Measurements from ENCODE around the gene MYO10. TPM values are rescaled to one million over a fixed set of nuclear protein-coding genes. Genes with fewer than 3 reads are reported as not detected.

Gene MYO10
- total and polyA plus RNA-seq, 2 of the 8 experiments (the other 6 are each of a cell fraction or from before 2014, with no cell fraction given) = 21.5 to 107 TPM

DNA sequence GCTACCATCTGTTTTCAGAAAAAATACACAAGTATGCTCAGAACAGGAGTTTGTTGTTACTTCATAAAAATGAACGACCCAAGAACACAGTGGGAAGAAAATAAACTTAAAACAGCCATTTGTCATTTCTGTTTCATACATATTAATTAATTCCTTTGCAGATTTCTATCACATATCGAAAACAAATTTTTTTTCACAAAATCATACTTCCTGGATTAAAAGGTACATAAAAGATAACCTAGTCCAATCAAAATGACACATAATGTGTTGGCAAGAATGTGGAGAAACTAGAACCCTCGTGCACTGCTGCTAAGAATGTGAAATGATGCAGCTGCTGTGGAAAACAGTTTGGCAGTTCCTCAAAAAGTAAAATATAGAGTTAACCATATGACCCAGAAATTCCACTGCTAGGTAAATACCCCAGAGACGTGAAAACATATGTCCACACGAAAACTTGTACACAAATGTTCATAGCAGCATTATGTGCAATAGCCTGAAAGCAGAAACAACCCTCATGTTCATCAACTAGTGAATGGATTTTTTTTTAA lies 46.0 kb downstream of the MYO10 start:
- H3K4ac ChIP-seq (replicated peaks; ENCODE audit: insufficient read length, low read depth, low read length) = no peak overlapping the region
- no peak overlapping the region for H2BK120ac ChIP-seq (replicated peaks; ENCODE audit: low read depth, low read length)
- H4K91ac ChIP-seq (replicated peaks; ENCODE audit: insufficient read length, low read length) = no peak overlapping the region
- no peak for FAIRE-seq
- H2BK12ac ChIP-seq (ENCODE audit: low read depth, low read length) = no peak overlapping the region
- no peaks in the 10 kb centered on the region for H3K9me3 ChIP-seq (ENCODE audit: insufficient read depth in 2 of 2, low read depth in 1 of 2, low read length in 1 of 2)
- H4K8ac ChIP-seq (ENCODE audit: extremely low read depth, insufficient read depth, low read length) = no peak overlapping the region
- H3K14ac ChIP-seq (ENCODE audit: insufficient read length) = no peak overlapping the region
- H3K18ac ChIP-seq (ENCODE audit: extremely low read depth, low read length) = no peak overlapping the region
- H2BK20ac ChIP-seq (ENCODE audit: low read length) = no peak overlapping the region
- H2AFZ ChIP-seq (ENCODE audit: low read length) = no peak overlapping the region
- no peak overlapping the region for H3K9ac ChIP-seq (replicated peaks in 1 of 4; ENCODE audit: extremely low read depth in 1 of 4, low read depth in 3 of 4, low read length in 3 of 4)
- no peak overlapping the region; a peak in 1 of 8 replicates for H3K4me3 ChIP-seq (ENCODE audit: extremely low read depth in 1 of 4, insufficient read depth in 2 of 4, low read depth in 3 of 4, low read length in 4 of 4)
- no peaks in the 10 kb centered on the region for H4K20me1 ChIP-seq (replicated peaks in 1 of 2; ENCODE audit: control insufficient read depth in 1 of 2, insufficient read depth in 2 of 2, low read length in 2 of 2)
- no peaks in the 10 kb centered on the region for H3K23me2 ChIP-seq (ENCODE audit: low read depth, low read length)
- no peak overlapping the region for H2BK15ac ChIP-seq (ENCODE audit: low read length)
- POLR2A ChIA-PET (ENCODE audit: partially characterized antibody) = interaction anchor here (1.7 kb wide), 1 partner anchor 10 kb away, joined by 5 read pairs; no protein-coding TSS in a partner anchor
- 87 to 100% methylated on average over 1 to 5 of the region's 5 CpGs for WGBS, 2 experiments (ENCODE audit: extremely low coverage in 1 of 2, insufficient coverage in 1 of 2, insufficient read length in 1 of 2, insufficient replicate concordance in 2 of 2, low coverage in 1 of 2, low lambda C conversion rate in 2 of 2, missing lambda C conversion rate in 1 of 2)
- no peak overlapping the region for H4K5ac ChIP-seq (ENCODE audit: insufficient read length, low read depth, low read length)
- no peak overlapping the region for H2AK5ac ChIP-seq (ENCODE audit: low read depth, low read length)
- peaks cover 0 to 82% of the 10 kb centered on the region in 2 experiments; a peak in 2 of 4 replicates for H3K79me2 ChIP-seq (ENCODE audit: control insufficient read depth in 1 of 2, insufficient read depth in 2 of 2, low read length in 2 of 2)
- no peak overlapping the region for H3K23ac ChIP-seq (ENCODE audit: insufficient read length)
- H3K4me1 ChIP-seq (replicated peaks in 1 of 4; ENCODE audit: control insufficient read depth in 3 of 4, insufficient read depth in 4 of 4, low read length in 3 of 4) = peaks cover 0 to 13% (median 9%) of the 10 kb centered on the region in 4 experiments; a peak in 5 of 7 replicates
- CTCF ChIA-PET (ENCODE audit: partially characterized antibody) = interaction anchor here (0.6 to 0.9 kb wide), 2 partner anchors 11 to 98 kb away, joined by 3 to 4 read pairs; no protein-coding TSS in a partner anchor
- peaks cover 3% of the 10 kb centered on the region for H3K79me1 ChIP-seq (ENCODE audit: low read depth, low read length)
- DNase-seq (ENCODE audit: low read depth in 1 of 2, low spot score in 2 of 2) = no peak
- no peak overlapping the region for H2BK5ac ChIP-seq (ENCODE audit: low read depth, low read length)
- H3K56ac ChIP-seq (replicated peaks; ENCODE audit: insufficient read length, low read depth, low read length) = no peak overlapping the region
- no peak overlapping the region for H3K27ac ChIP-seq (ENCODE audit: low read depth, low read length)
- peak overlapping the region in 1 of 2 experiments; percentile 19; a peak in 2 of 4 replicates for H3K4me2 ChIP-seq (ENCODE audit: insufficient read depth in 1 of 2, low read depth in 2 of 2, low read length in 2 of 2)
- no peaks in the 10 kb centered on the region for H3K27me3 ChIP-seq (replicated peaks in 1 of 4; ENCODE audit: control insufficient read depth in 3 of 4, extremely low read depth in 1 of 4, insufficient read depth in 3 of 4, low read length in 3 of 4)
- no peak for TF ChIP-seq GTF2F1 (IDR thresholded peaks at IDR 0.05; ENCODE audit: borderline replicate concordance, low read depth, low read length)
- TF ChIP-seq CEBPB (IDR thresholded peaks at IDR 0.05; ENCODE audit: low read depth, low read length) = no peak
- H3K36me3 ChIP-seq (ENCODE audit: control insufficient read depth in 2 of 4, insufficient read depth in 4 of 4, low read length in 3 of 4) = no peaks in the 10 kb centered on the region
